Body of pancreas (tissue), 4 donors: Measurements from ENCODE around the gene HDDC3.

Experiments used
- POLR2A ChIP-seq, 3 donors: fragments of 450-650 bp; IDR thresholded peaks; one replicate each; pipeline ENCODE4 v1.6.1; 2016; ENCODE audit warnings: antibody characterized with exemption in 3 of 3, mild to moderate bottlenecking in 2 of 3
- TF ChIP-seq, protein P1 (sequence below), 7 experiments: fragments of 450-650 bp in 4 of 7; fragments of 200-600 bp in 3 of 7; sonication (generic) in 3 of 7; IDR thresholded peaks; one replicate each; pipeline ENCODE4 v1.5.1; 2016 to 2019; ENCODE audit warnings: antibody characterized with exemption in 7 of 7

DNA sequence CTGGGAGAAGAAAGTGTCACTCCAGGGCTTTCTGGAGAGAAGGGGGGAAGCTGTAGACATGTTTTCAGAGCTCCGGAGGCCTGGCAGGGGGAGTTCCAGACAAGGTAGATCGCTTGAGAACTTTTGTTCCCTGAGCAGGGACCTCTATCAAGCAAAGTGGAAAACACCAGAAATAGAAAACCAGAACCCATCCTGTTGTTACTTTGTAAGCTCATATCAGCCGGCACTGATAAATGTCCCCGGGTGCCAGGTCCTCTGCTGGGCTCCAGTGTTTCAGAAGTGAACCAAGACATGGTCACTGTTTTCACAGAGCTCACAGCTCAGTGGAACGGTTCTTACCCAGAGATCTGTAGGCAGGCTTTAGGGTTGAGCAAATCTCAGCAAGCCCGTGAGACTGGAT is 13.5 kb downstream of the HDDC3 start:
- TF ChIP-seq, protein P1, sequence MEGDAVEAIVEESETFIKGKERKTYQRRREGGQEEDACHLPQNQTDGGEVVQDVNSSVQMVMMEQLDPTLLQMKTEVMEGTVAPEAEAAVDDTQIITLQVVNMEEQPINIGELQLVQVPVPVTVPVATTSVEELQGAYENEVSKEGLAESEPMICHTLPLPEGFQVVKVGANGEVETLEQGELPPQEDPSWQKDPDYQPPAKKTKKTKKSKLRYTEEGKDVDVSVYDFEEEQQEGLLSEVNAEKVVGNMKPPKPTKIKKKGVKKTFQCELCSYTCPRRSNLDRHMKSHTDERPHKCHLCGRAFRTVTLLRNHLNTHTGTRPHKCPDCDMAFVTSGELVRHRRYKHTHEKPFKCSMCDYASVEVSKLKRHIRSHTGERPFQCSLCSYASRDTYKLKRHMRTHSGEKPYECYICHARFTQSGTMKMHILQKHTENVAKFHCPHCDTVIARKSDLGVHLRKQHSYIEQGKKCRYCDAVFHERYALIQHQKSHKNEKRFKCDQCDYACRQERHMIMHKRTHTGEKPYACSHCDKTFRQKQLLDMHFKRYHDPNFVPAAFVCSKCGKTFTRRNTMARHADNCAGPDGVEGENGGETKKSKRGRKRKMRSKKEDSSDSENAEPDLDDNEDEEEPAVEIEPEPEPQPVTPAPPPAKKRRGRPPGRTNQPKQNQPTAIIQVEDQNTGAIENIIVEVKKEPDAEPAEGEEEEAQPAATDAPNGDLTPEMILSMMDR (IDR thresholded peaks at IDR 0.05): no peak
- no peak for TF ChIP-seq POLR2A (IDR thresholded peaks at IDR 0.05)
